K562 (cell line): ENCODE measurements around the gene INSM2. TPM values are rescaled to one million over a fixed set of nuclear protein-coding genes. Genes with fewer than 3 reads are reported as not detected.
A peak's percentile ranks its signal among the peaks of the same experiment; 100 is the strongest.

Source experiments
- EHMT2 ChIP-seq: fragments of 450-650 bp; IDR thresholded peaks from 2 replicates; pipeline ENCODE4 v1.6.1; 2018; ENCODE audit warnings: antibody characterized with exemption
- GATA2 ChIP-seq: sonication (generic); formaldehyde crosslinking; IDR thresholded peaks from 2 replicates; pipeline ENCODE4 v1.4.0; 2020; ENCODE audit warnings: mild to moderate bottlenecking, missing genetic modification reagents
- MEIS2 ChIP-seq: fragments of 450-650 bp; IDR thresholded peaks from 2 replicates; pipeline ENCODE4 v1.6.1; 2014; ENCODE audit warnings: mild to moderate bottlenecking; ENCODE audit not compliant: partially characterized antibody
- NCOA1 ChIP-seq: fragments of 450-650 bp; IDR thresholded peaks from 2 replicates; pipeline ENCODE4 v1.6.1; 2016; ENCODE audit warnings: low read depth
- NCOA2 ChIP-seq, 2 experiments: fragments of 450-650 bp; IDR thresholded peaks; 2 replicates each; pipeline ENCODE4 v1.6.1; 2018; ENCODE audit warnings: mild to moderate bottlenecking in 2 of 2, moderate library complexity in 1 of 2; ENCODE audit not compliant: partially characterized antibody in 2 of 2
- NELFE ChIP-seq: IDR thresholded peaks from 2 replicates; pipeline ENCODE4 v1.6.1; 2011; ENCODE audit warnings: mild to moderate bottlenecking; ENCODE audit not compliant: insufficient read depth, insufficient read length
- NFIC ChIP-seq: fragments of 450-650 bp; IDR thresholded peaks from 2 replicates; pipeline ENCODE4 v1.6.1; 2017; ENCODE audit warnings: mild to moderate bottlenecking, inconsistent platforms
- NR3C1 ChIP-seq: sonication (generic); formaldehyde crosslinking; IDR thresholded peaks from 2 replicates; pipeline ENCODE4 v1.8.1; 2022; ENCODE audit warnings: missing genetic modification reagents
- POLR2G ChIP-seq: fragments of 200-400 bp; formaldehyde crosslinking; IDR thresholded peaks from 2 replicates; pipeline ENCODE4 v1.6.1; 2017; ENCODE audit warnings: low read depth, mild to moderate bottlenecking, antibody characterized with exemption, low read length, moderate library complexity
- RFX7 ChIP-seq: fragments of 250-450 bp; sonication (Bioruptor Pico); IDR thresholded peaks from 2 replicates; pipeline ENCODE4 v1.5.1; 2021; ENCODE audit warnings: mild to moderate bottlenecking
- SMARCA5 ChIP-seq: fragments of 450-650 bp; IDR thresholded peaks from 2 replicates; pipeline ENCODE4 v1.6.1; 2016
- SP1 ChIP-seq: sonication (generic); formaldehyde crosslinking; IDR thresholded peaks from 2 replicates; pipeline ENCODE4 v1.8.1; 2022; ENCODE audit warnings: mild to moderate bottlenecking, missing genetic modification reagents
- SRSF3 ChIP-seq: fragments of 200-400 bp; formaldehyde crosslinking; IDR thresholded peaks from 2 replicates; pipeline ENCODE4 v1.6.1; 2016; ENCODE audit warnings: mild to moderate bottlenecking, low read length, moderate library complexity; ENCODE audit not compliant: insufficient read depth
- SRSF9 ChIP-seq: fragments of 200-400 bp; formaldehyde crosslinking; IDR thresholded peaks from 2 replicates; pipeline ENCODE4 v1.6.1; 2017; ENCODE audit warnings: low read depth, low read length, borderline replicate concordance
- TOE1 ChIP-seq, 2 experiments: fragments of 450-650 bp in 1 of 2; sonication (generic) in 1 of 2; formaldehyde crosslinking in 1 of 2; IDR thresholded peaks; 2 replicates each; pipeline versions ENCODE4 v1.7.1 to v1.8.0; 2016 to 2022; ENCODE audit warnings: borderline replicate concordance in 2 of 2, mild to moderate bottlenecking in 2 of 2, antibody characterized with exemption in 1 of 2, inconsistent platforms in 1 of 2, low read depth in 1 of 2, missing genetic modification reagents in 1 of 2, moderate library complexity in 1 of 2
- ZFPM2 ChIP-seq: fragments of 250-450 bp; sonication (Bioruptor Pico); IDR thresholded peaks from 2 replicates; pipeline ENCODE4 v1.5.1; 2022; ENCODE audit warnings: mild to moderate bottlenecking
- ZNF146 ChIP-seq: IDR thresholded peaks from one replicate; pipeline ENCODE4 v1.6.1; 2018; ENCODE audit warnings: missing compliant biosample characterization; ENCODE audit not compliant: unreplicated experiment
- ZNF311 ChIP-seq: fragments of 250-450 bp; sonication (Bioruptor Pico); IDR thresholded peaks from 2 replicates; pipeline ENCODE4 v1.4.0; 2020; ENCODE audit warnings: mild to moderate bottlenecking, moderate library complexity
- ZNF707 ChIP-seq: fragments of 250-450 bp; sonication (Bioruptor Pico); conservative IDR thresholded peaks from 2 replicates; pipeline ENCODE4 v1.8.0; 2022; ENCODE audit warnings: inconsistent platforms, mild to moderate bottlenecking, moderate library complexity
- polyA plus RNA-seq, 8 experiments: library from polyadenylated mRNA; depleted of rRNA in 4 of 8; stranded (reverse) in 5 of 8; unstranded in 3 of 8; fragments of >200 nt; fragmentation: Nextera tagmentation in 2 of 8; fragmentation: Illumina TruSeq in 1 of 8; extraction: Ambion mirVana in 2 of 8; extraction: Trizol in 1 of 8; gene quantifications; 2 replicates each; pipeline versions ENCODE4 v1.2.1 to v1.2.3, GENCODE V29; 2011 to 2014; ENCODE audit warnings: inconsistent platforms in 1 of 8, missing spikeins in 1 of 8
- total RNA-seq, 7 experiments: library from RNA; depleted of rRNA in 6 of 7; stranded (reverse); fragments of >200 nt in 6 of 7; fragmentation: Illumina TruSeq in 2 of 7; extraction: Trizol in 2 of 7; gene quantifications; 2 replicates each; pipeline versions ENCODE4 v1.2.1 to v1.2.3, GENCODE V29; 2011 to 2021; ENCODE audit warnings: low replicate concordance in 1 of 7
- TF ChIP-seq, protein P1 (sequence below): sonication (generic); IDR thresholded peaks from 2 replicates; pipeline ENCODE4 v1.6.1; 2016
- TF ChIP-seq, protein P2 (sequence below): fragments of 200-800 bp; sonication (Bioruptor generic); IDR thresholded peaks from 2 replicates; pipeline ENCODE4 v1.6.1; 2016; ENCODE audit warnings: missing genetic modification characterization, missing compliant biosample characterization
- TF ChIP-seq, protein P3 (sequence below): fragments of 250-450 bp; sonication (Bioruptor Pico); IDR thresholded peaks from 2 replicates; pipeline ENCODE4 v1.5.0; 2021

The INSM2 gene
- total and polyA plus RNA-seq, 9 of the 15 experiments (the other 6 are each of a cell fraction or from before 2014, with no cell fraction given) = not detected

DNA sequence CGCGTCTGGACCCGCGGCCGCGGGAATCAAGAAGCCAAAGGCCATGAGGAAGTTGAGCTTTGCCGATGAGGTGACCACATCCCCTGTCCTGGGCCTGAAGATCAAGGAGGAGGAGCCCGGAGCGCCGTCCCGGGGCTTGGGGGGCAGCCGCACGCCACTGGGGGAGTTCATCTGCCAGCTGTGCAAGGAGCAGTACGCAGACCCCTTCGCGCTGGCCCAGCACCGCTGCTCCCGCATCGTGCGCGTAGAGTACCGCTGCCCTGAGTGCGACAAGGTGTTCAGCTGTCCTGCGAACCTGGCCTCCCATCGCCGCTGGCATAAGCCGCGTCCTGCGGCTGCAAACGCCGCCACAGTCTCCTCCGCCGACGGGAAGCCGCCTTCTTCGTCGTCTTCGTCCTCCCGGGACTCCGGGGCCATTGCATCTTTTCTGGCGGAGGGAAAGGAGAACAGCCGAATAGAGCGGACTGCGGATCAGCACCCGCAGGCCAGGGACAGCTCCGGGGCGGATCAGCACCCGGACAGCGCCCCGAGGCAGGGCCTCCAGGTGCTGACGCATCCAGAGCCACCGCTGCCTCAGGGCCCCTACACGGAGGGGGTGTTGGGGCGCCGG lies 1.0 kb downstream of the INSM2 start (continued):
- TF ChIP-seq ZNF311 (CRISPR knock-in tag) (peak; percentile 68; the same call in 1 of the 2 replicates), SMARCA5 (no peak), ZNF146 (peak; percentile 90), NCOA2 (IDR thresholded peaks at IDR 0.05; ENCODE audit: partially characterized antibody in 2 of 2) (no peak), ZNF707 (CRISPR knock-in tag) (no peak), NCOA1 (peak; percentile 100), ZFPM2 (CRISPR knock-in tag) (no peak), TOE1 (IDR thresholded peaks at IDR 0.05; ENCODE audit: borderline replicate concordance) (no peak), TOE1 (CRISPR knock-in tag; IDR thresholded peaks at IDR 0.05; ENCODE audit: borderline replicate concordance, low read depth) (peak; percentile 100), NFIC (no peak), SP1 (CRISPR knock-in tag) (peak; percentile 77), RFX7 (no peak), SRSF3 (no peak), NELFE (no peak), GATA2 (CRISPR knock-in tag) (peak; percentile 78), MEIS2 (no peak), NR3C1 (CRISPR knock-in tag) (peak; percentile 100), POLR2G (no peak), SRSF9 (no peak), EHMT2 (peak; percentile 100)
- TF ChIP-seq, protein P1, sequence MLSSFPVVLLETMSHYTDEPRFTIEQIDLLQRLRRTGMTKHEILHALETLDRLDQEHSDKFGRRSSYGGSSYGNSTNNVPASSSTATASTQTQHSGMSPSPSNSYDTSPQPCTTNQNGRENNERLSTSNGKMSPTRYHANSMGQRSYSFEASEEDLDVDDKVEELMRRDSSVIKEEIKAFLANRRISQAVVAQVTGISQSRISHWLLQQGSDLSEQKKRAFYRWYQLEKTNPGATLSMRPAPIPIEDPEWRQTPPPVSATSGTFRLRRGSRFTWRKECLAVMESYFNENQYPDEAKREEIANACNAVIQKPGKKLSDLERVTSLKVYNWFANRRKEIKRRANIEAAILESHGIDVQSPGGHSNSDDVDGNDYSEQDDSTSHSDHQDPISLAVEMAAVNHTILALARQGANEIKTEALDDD = no peak
- TF ChIP-seq, protein P2, sequence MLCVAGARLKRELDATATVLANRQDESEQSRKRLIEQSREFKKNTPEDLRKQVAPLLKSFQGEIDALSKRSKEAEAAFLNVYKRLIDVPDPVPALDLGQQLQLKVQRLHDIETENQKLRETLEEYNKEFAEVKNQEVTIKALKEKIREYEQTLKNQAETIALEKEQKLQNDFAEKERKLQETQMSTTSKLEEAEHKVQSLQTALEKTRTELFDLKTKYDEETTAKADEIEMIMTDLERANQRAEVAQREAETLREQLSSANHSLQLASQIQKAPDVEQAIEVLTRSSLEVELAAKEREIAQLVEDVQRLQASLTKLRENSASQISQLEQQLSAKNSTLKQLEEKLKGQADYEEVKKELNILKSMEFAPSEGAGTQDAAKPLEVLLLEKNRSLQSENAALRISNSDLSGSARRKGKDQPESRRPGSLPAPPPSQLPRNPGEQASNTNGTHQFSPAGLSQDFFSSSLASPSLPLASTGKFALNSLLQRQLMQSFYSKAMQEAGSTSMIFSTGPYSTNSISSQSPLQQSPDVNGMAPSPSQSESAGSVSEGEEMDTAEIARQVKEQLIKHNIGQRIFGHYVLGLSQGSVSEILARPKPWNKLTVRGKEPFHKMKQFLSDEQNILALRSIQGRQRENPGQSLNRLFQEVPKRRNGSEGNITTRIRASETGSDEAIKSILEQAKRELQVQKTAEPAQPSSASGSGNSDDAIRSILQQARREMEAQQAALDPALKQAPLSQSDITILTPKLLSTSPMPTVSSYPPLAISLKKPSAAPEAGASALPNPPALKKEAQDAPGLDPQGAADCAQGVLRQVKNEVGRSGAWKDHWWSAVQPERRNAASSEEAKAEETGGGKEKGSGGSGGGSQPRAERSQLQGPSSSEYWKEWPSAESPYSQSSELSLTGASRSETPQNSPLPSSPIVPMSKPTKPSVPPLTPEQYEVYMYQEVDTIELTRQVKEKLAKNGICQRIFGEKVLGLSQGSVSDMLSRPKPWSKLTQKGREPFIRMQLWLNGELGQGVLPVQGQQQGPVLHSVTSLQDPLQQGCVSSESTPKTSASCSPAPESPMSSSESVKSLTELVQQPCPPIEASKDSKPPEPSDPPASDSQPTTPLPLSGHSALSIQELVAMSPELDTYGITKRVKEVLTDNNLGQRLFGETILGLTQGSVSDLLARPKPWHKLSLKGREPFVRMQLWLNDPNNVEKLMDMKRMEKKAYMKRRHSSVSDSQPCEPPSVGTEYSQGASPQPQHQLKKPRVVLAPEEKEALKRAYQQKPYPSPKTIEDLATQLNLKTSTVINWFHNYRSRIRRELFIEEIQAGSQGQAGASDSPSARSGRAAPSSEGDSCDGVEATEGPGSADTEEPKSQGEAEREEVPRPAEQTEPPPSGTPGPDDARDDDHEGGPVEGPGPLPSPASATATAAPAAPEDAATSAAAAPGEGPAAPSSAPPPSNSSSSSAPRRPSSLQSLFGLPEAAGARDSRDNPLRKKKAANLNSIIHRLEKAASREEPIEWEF (CRISPR knock-in tag) = no peak
- TF ChIP-seq, protein P3, sequence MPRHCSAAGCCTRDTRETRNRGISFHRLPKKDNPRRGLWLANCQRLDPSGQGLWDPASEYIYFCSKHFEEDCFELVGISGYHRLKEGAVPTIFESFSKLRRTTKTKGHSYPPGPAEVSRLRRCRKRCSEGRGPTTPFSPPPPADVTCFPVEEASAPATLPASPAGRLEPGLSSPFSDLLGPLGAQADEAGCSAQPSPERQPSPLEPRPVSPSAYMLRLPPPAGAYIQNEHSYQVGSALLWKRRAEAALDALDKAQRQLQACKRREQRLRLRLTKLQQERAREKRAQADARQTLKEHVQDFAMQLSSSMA (CRISPR knock-in tag) = no peak
